A673 (cell line): ENCODE measurements around the gene AHRR. TPM values are rescaled to one million over a fixed set of nuclear protein-coding genes. Genes with fewer than 3 reads are reported as not detected.

ENCODE experiments used
- BruUV-seq: library from RNA; stranded (reverse); fragments of 400-500 nt; replicated peaks from 2 replicates; lab custom pipeline; 2021; lab: Mats Ljungman, UMichigan
- CTCF ChIA-PET: fragments of 300-600 bp; sonication (Branson Sonifier 250); formaldehyde crosslinking; loops from one replicate; lab custom pipeline; 2022; ENCODE audit warnings: antibody characterized with exemption; lab: Charles Lee
- POLR2A ChIA-PET: fragments of 300-600 bp; sonication (Branson Sonifier 250); formaldehyde crosslinking; loops from one replicate; lab custom pipeline; 2022; ENCODE audit warnings: antibody characterized with exemption; ENCODE audit not compliant: low non-redundant PET; lab: Charles Lee
- DNase-seq: peaks from one replicate; pipeline ENCODE4 v3.0.0-alpha.2; 2015; ENCODE audit warnings: low spot score
- H3K27ac ChIP-seq: fragments of 200-600 bp; sonication (generic); 2 replicates; pipeline ENCODE4 v1.5.1; 2016; ENCODE audit warnings: mixed run types, low read depth, mild to moderate bottlenecking, mixed read lengths, antibody characterized with exemption, low read length; ENCODE audit not compliant: poor library complexity, severe bottlenecking
- H3K27me3 ChIP-seq: fragments of 200-600 bp; sonication (generic); replicated peaks from 2 replicates; pipeline ENCODE4 v1.6.1; 2017; ENCODE audit warnings: mixed run types, low read depth, mild to moderate bottlenecking, mixed read lengths, antibody characterized with exemption, low read length; ENCODE audit not compliant: insufficient read depth, poor library complexity
- H3K36me3 ChIP-seq: fragments of 200-600 bp; sonication (generic); 2 replicates; pipeline ENCODE4 v1.6.1; 2016; ENCODE audit warnings: mixed run types, mild to moderate bottlenecking, mixed read lengths, antibody characterized with exemption, low read length; ENCODE audit not compliant: insufficient read depth, poor library complexity, severe bottlenecking
- H3K4me1 ChIP-seq: fragments of 200-600 bp; sonication (generic); 2 replicates; pipeline ENCODE4 v1.6.1; 2017; ENCODE audit warnings: mixed run types, mild to moderate bottlenecking, mixed read lengths, antibody characterized with exemption, low read length; ENCODE audit not compliant: insufficient read depth, poor library complexity, severe bottlenecking
- H3K4me3 ChIP-seq: fragments of 200-600 bp; sonication (generic); 2 replicates; pipeline ENCODE4 v1.5.1; 2016; ENCODE audit warnings: low read depth, mixed run types, mild to moderate bottlenecking, mixed read lengths, low read length; ENCODE audit not compliant: poor library complexity, severe bottlenecking
- H3K9me3 ChIP-seq: fragments of 200-600 bp; sonication (generic); 2 replicates; pipeline ENCODE4 v1.6.1; 2016; ENCODE audit warnings: mixed run types, low read depth, mild to moderate bottlenecking, mixed read lengths, antibody characterized with exemption, low read length; ENCODE audit not compliant: poor library complexity, severe bottlenecking
- EZH2 ChIP-seq: fragments of 200-600 bp; sonication (generic); IDR thresholded peaks from 2 replicates; pipeline ENCODE4 v1.6.1; 2017; ENCODE audit warnings: borderline replicate concordance, low read depth, mild to moderate bottlenecking, mixed read lengths, antibody characterized with exemption, low read length; ENCODE audit not compliant: poor library complexity, severe bottlenecking
- intact Hi-C: fragments of 100-400 bp; cut with micrococcal nuclease; formaldehyde crosslinking; loops from one replicate; pipeline ENCODE4 v1.10.0; 2022; ENCODE audit not compliant: unreplicated experiment
- total RNA-seq: library from RNA; stranded (reverse); gene quantifications from 2 replicates; pipeline ENCODE4 v1.2.3, GENCODE V29; 2021
- TF ChIP-seq, protein P1 (sequence below): fragments of 300-800, 200-600 bp; sonication (generic); conservative IDR thresholded peaks from 2 replicates; pipeline ENCODE4 v1.5.1; 2017; ENCODE audit warnings: low read depth, mild to moderate bottlenecking, antibody characterized with exemption, low read length, moderate library complexity, mixed read lengths

Gene AHRR
- total RNA-seq, 1 experiment from 2014 or later = 2.2 TPM

- intact Hi-C loops = no loop called here
- ChIA-PET POLR2A (no interaction called here), CTCF (no interaction called here)
- Histone ChIP-seq H3K27me3 (no peaks in the 10 kb centered on the region), H3K9me3 (peaks cover 10% of the 10 kb centered on the region), H3K36me3 (no peaks in the 10 kb centered on the region), H3K4me1 (no peaks in the 10 kb centered on the region), H3K27ac (no peak overlapping the region), H3K4me3 (no peak overlapping the region)
- BruUV-seq = no TSS peak
- no peak for DNase-seq
- TF ChIP-seq, protein P1, sequence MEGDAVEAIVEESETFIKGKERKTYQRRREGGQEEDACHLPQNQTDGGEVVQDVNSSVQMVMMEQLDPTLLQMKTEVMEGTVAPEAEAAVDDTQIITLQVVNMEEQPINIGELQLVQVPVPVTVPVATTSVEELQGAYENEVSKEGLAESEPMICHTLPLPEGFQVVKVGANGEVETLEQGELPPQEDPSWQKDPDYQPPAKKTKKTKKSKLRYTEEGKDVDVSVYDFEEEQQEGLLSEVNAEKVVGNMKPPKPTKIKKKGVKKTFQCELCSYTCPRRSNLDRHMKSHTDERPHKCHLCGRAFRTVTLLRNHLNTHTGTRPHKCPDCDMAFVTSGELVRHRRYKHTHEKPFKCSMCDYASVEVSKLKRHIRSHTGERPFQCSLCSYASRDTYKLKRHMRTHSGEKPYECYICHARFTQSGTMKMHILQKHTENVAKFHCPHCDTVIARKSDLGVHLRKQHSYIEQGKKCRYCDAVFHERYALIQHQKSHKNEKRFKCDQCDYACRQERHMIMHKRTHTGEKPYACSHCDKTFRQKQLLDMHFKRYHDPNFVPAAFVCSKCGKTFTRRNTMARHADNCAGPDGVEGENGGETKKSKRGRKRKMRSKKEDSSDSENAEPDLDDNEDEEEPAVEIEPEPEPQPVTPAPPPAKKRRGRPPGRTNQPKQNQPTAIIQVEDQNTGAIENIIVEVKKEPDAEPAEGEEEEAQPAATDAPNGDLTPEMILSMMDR = no peak
- TF ChIP-seq EZH2 = no peak
Measured at GRCh38 chr5:389197-389821, 67.8 kb downstream of the AHRR start.

GRCh38 chr5:389891-390622 is 68.5 kb downstream of the AHRR start:
- POLR2A ChIA-PET = no interaction called here
- peaks cover 10% of the 10 kb centered on the region for H3K9me3 ChIP-seq
- H3K27ac ChIP-seq = no peak overlapping the region
- CTCF ChIA-PET = no interaction called here
- H3K4me1 ChIP-seq = no peaks in the 10 kb centered on the region
- intact Hi-C loops = no loop called here
- no peaks in the 10 kb centered on the region for H3K27me3 ChIP-seq
- H3K4me3 ChIP-seq = no peak overlapping the region
- TF ChIP-seq, protein P1 = no peak
- TF ChIP-seq EZH2 = no peak
- no TSS peak for BruUV-seq
- no peak for DNase-seq
- no peaks in the 10 kb centered on the region for H3K36me3 ChIP-seq

GRCh38 chr5:390623-391491 is 69.3 kb downstream of the AHRR start:
- H3K27ac ChIP-seq = no peak overlapping the region
- no peaks in the 10 kb centered on the region for H3K36me3 ChIP-seq
- ChIA-PET POLR2A (no interaction called here), CTCF (no interaction called here)
- BruUV-seq = no TSS peak
- H3K27me3 ChIP-seq = no peaks in the 10 kb centered on the region
- no peaks in the 10 kb centered on the region for H3K4me1 ChIP-seq
- intact Hi-C loops = no loop called here
- TF ChIP-seq, protein P1 = no peak
- TF ChIP-seq EZH2 = no peak
- no peak for DNase-seq
- H3K4me3 ChIP-seq = no peak overlapping the region
- H3K9me3 ChIP-seq = peaks cover 4% of the 10 kb centered on the region
